Activated CD4-positive, CD25-positive, alpha-beta regulatory T cell treated with anti-CD3 and anti-CD28 coated beads, Interleukin-2, amount 50 U/mL, for 24 hours (primary cell): ENCODE results near the gene DYSF.

Source experiments
- ATAC-seq, 2 donors: fragments of 150-1000 bp; cut with Tn5 transposase; one replicate each; pipeline ENCODE4 v1.10.0; 2021; ENCODE audit warnings: mild to moderate bottlenecking in 1 of 2, moderate library complexity in 1 of 2

DYSF gene

GRCh38 chr2:71696381-71696780 is 243.0 kb downstream of the DYSF start:
- ATAC-seq, result no peak

DNA sequence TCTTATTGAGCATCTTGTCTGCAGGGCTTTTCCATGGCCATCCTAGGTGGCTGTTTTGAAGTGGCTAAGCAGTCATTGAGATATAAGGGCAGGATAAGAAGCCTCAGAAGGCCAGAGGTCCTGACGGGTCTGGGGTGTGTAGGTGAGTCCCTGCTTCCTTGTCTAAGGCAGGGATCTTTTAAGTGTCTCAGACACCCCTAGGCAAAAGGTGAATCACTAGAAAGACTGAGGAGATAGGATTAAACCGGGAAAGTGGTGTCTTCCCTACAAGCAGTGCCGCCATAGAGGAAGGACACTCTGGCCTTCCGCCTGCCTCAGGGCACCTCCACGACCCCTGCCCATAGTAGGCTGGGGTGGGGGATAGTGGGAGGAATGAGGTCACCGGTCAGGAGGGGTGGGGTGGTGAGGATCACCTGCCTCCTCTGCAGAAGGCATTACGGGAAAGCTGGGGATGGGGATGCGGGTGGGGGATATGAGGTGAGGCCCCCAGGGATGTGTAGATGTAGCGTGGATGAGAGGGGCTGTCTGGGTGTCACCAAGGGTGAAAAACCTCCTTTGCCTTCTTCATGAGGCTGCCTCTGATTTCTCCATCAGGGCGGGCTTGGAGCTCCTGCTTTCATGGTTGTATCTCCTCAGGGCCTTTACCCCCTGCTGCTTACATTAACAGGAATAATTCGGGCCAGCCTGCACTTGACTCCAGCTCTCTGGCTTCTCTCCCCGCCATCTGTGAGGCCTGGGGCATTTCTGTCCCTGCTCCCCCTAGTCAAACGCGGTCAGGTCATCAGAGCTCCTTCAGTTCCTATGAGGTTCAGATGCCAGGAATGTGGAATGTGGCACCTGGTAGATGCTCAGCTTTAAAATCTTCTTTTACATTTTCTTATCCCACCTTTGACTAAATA is 244.0 kb downstream of the DYSF start:
- no peak for ATAC-seq

DNA sequence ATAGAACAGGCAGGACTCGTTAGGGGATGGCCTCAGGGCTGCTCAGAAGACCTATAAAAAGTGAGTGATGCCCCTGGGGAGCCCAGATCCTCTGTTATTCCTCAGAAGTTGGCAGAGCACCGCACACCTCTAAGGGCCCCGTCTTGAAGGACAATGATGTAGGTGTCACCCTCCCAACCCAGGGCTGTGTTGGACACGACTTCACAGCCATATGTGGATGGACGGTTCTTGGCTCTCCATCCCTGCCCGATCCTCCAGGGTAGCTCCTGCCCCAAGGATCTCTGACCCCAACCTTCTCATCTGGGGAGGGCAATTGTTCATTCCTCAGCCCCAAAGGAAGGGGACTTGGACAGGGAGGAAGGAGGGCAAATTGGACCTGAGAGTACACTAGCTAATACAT is 246.1 kb downstream of the DYSF start:
- no peak for ATAC-seq

DNA sequence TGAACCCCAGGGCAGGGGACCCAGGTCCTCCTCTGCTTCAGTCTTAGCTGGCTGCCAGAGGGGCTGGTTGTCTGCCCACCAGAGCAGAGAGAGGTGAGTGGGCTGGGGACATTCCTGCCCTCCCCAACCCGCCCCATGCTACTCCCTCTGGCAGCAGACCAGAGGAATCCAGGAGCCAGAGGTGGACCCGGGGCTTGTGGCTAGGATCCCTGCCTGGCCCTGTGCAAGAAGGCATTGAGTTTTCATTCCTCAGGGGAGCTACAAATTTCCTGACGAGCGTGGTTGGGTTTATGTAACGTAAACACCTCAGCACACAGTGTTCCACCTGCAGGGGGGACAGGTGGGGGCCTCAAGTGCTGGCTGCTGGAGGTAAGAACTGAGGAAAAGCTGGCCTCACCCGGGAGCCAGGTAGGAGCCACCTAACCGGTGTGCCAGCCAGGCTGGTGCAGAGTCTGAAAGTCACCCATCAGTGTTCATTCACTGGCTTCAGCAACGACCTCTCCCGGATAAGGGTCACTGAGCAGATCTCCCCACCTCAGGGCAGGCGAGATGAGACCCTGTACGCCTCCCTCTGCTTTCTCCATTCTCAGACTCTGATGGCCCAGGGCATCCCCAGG is 246.8 kb downstream of the DYSF start:
- no peak for ATAC-seq

DNA sequence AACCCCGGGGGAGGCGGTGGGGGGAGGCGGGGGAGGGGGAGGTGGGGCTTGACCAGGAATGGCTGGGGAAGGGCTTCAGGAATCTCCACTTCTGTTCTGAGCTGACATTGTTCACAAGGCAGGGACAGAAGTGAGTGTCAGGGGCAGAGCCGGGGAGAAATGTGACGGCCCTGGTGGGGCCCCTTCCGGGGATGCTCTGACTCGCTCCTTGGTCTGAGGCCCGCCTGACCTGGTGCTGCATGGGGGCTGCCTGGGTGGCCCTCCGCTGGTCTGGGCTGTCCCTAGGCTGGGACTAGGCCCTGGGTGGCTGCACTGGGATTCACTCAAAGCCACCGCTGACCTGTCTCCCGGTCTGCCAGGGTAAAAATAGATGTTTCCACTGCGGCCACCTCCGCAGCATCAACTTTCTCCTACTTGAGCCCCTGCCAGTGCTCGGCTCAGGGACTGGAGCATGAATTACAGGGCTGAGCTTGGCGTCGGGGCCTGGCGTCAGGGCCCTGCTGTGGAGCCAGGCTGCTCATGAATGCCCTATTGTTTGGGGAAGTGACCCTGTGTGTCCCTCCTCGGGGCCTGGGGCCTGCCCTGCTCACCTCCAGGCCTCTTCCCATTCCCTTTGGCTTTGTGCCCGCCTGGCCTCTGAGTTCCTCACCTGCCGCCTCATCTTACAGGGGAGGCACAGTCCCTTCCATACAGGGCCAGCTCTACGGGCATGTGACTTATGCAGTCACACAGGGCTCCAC is 247.5 kb downstream of the DYSF start:
- no peak for ATAC-seq

DNA sequence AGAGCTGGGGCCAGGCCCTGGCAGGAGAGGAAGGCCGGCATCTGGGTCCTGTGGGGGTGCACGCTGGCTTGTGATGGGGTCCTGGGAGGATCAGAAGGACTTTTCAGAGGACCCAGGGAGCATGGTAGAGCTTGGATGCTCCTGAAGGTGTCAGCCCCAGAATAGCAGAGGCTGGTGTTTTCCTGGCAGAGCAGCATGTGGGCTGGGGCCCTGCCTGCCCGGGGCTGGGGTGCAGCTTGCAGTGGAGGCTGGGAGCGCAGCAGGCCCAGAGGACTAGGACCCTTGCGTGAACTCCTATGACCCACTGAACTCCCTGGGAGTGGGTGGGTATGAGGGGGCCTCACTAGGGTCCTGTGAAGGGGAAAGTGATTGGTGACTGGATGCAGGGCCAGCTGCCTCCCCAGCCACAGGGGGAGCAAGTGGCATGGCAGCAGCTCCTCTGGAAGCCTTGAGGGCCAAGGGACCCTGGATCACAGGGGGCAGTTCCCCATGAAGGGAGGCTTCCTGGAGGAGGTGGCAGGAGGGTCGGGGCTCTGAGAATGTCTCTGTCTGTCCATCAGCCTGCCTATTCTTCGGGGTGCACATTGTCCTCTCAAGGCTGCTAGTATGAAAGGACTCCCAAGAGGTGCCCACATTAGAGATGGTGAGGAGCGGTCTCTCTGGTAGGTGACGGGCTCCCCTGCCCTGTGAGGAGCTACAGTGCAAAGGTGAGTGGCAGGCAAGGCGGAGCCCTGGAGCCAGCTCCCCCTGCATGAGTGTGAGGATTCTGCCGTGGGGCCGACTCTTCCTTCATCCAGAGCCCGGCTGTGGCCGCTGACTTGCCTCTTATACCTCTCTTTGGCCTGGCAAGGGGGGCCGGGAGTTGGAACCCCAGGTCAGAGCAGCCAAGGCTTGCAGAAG is 249.0 kb downstream of the DYSF start:
- no peak for ATAC-seq

- ATAC-seq, result no peak
Measured at GRCh38 chr2:71702971-71703898, 249.9 kb downstream of the DYSF start.

- no peak for ATAC-seq
Measured at GRCh38 chr2:71704131-71704561, 250.8 kb downstream of the DYSF start.

- ATAC-seq, result no peak
Measured at GRCh38 chr2:71704688-71705087, 251.3 kb downstream of the DYSF start.

DNA sequence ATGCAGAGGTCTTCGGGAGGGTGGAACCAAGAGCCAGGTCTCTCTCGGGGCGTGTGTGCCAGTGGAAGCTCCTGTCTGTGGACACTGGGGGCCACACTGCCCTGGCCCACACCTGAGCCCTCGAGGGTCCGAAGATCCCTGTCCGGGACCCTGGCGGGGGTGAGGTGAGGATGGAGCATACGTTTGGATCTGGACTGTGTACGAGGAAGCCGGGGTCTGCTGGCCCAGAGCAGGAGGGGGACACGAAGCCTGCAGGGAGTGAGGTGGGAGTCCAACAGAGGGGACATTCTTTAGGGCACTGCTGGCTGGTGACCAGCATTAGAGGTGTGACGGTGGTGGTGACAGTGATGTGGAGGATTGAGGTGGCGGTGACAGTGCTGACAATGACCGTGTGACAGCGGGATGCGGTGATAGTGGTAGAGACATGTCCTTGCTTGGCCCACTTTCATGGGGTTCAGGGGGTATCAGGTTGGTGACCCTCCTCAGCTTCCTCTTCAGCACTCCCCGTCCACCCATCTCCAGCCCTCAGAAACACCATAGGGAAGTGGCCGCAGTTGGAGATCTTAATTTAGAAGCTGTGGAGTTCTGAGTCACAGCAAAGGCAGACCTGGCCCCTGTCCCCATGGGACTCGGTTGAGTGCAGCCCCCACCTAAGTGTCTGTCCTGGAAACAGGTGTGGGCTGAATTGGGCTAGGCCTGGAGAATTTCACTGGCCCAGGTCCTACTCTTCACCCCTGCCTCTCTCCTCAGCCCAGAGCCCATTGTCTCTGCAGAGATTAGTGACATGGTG is 252.0 kb downstream of the DYSF start:
- ATAC-seq, result no peak

DNA sequence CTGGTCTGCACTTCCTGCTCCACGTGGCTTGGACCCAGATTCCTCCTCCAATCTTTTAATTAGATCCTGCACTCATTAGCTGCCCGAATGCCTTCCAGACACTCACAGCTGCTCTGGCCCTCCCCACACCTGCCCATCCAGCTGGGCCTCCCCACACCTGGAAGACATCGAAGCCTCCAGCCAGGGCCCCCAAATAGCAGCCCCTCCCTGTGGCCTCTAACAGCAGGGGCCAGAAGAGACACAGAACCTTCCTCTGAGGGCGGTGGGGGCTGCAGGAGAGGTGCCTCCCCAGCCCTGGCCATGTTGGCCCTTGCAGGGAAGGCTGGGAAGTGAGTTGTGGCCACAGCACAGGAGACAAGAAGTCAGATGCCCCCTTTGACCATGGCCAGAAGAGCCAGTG is 252.8 kb downstream of the DYSF start:
- no peak for ATAC-seq

DNA sequence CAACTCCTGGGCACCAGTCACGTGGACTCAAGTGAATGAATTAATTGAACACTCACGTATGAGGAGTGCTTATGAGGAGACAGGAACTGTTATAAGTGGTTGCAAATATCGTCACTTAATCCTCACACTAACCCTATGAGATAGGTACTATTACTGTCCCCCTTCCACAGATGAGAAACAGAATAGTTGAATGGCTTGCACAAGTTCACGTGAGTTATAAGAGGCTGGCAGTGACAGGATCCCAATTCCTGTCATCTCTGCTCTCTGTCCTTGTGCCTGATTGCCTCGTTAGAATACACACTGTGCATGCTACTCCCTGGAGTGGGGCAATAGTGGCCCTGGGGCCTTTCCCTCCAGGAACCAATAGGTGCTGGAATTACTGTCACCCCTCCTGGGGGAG is 253.5 kb downstream of the DYSF start:
- ATAC-seq, result no peak

DNA sequence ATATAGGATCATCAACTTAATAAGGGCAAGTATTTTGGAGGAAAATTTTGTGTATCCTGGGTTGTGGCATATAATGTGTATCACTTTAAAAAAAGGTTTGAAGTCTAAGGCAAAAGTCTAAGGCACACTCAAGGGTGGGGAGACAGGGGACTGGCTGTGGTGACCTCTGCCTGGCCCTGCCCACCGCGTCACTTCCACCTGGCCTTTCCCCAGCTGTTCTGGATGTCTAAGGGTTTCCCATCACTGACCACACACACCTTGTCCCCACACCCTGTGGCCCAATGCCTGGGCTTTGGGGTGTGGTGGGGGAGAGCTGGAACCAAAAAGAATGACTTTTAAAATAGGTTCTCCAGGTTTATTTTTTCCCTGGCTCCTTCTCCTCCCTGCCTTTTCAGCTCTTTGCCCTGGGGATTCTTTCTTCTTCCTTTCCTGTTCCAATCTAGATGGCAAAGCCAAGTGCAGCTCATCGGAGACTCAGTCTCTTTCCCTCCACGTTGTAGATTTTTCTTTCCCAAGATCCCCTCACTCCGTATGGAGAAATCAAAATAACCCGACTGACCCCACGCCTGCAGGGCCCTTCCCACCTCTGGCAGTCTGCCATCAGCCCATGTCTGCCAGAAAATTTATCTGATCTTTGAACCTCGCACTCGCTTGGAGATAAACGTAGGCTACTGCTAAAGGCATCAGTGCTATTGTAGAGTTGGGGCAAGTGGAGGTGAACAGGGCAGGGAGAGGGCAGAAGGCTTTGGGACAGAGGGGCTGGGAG is 257.2 kb downstream of the DYSF start:
- ATAC-seq, result no peak

- ATAC-seq, result no peak
Measured at GRCh38 chr2:71711133-71711855, 257.9 kb downstream of the DYSF start.

DNA sequence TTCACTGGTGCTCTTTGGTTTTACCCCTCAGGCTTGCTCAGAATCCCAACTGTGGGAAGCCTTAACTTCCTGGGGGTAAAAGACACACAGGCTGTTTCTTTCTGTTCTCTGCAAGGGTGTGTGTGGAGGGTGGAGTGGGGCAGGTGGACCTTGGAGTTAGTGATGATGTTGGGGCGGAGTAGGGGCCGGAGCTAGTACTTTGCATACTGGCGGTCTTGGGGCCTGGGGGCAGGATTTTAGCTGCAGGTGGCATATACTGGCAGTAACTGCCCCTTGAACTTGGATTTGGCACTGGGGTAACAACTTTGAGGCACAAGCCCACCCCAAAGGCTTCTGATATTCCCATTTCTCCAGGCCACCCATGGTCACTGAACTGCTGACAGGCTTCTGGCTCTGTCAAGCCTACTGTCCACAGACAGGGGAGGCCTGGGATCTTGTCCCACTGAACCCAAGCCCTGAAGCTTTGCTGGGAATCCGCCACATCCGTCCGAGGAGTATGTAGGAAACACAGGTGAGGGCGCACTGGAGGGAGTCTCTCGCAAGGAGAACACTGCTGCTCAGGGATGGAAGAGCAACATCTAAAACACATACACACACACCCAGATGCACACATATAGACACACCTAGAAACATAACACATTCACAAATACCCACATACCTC is 258.9 kb downstream of the DYSF start:
- no peak for ATAC-seq

GRCh38 chr2:71713581-71714580 is 260.5 kb downstream of the DYSF start:
- ATAC-seq, result no peak

DNA sequence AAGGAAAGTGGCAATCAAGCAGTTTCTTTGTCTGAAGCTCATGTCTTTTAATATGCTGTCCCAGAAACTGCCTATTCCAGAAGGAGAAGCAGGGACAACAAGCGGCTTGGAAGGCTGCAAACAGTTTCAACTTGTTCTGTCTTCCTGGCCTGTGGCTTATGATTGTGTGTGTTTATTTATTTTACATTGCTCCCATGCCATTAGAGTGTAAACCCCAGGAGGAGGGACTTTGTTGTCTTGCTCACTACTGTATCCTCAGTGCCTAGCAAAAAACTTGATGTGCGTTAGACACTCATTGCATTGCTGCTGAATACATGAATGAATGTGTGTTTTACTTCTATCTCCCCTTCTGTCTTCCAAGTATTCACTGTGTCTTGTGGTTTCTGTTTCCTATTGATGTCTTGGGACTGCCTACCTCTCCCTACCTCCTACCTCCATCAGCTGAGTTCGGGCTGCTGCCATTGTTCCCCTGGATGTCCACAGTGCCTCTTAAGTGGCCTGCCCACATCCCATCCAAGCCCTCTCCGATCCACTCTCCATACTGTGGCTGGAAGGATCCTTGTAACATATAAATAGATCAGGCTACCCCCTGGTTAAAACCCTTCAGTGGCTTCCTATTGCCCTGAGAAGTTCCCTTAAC is 261.4 kb downstream of the DYSF start:
- ATAC-seq, result no peak
